ENCODE results near the gene GNPAT.
"Not testable (repeated sequence)": the region's sequence is repeated elsewhere in the genome, so short reads cannot be mapped to it uniquely, and the experiment has no call there.

Gene GNPAT

DNA sequence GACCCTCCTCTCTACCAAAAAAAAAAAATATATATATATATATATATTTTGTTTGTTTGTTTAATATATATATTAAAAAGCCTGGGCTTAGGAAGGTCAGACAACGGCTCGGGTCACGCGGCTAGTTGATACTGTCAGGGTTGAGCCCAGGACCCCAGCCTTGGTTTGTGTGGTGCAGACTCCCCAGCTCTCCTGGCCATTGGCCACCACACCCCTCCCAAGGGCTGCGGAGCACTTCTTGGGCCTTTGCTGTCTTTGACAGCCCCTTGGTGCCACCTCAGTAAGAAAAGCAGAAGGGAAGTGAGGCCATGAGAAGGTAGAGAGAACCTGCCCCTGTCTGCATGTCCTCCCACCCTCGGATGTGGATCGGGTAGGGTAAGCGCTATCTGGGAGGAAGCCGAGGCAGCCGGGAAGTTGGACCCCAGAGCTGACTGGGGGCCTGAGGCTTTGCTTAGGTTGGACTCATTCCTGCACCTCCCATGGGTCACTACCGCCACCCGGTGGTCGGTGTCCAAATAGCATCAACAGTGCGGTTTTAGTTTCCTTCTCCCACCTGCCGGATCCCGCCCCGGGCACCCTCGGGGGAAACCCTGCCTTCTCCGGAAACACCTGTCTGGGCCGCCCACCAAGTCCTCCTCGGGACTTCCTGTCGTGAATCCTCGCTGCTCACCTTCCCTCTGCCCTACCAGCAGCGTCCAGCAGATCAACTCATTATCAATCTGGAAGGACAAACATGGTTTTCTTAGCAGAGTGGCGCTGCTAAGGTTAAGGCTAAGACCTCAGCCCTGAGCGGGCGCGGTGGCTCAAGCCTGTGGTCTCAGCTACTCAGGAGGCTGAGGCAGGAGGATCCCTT lies 29.8 kb upstream of the GNPAT start:
- H3K27ac ChIP-seq, result peak overlapping the region in 2 of 21 experiments; percentile 33 to 40
- peak overlapping the region; percentile 11 to 40 (median 25) for H3K4me3 ChIP-seq

DNA sequence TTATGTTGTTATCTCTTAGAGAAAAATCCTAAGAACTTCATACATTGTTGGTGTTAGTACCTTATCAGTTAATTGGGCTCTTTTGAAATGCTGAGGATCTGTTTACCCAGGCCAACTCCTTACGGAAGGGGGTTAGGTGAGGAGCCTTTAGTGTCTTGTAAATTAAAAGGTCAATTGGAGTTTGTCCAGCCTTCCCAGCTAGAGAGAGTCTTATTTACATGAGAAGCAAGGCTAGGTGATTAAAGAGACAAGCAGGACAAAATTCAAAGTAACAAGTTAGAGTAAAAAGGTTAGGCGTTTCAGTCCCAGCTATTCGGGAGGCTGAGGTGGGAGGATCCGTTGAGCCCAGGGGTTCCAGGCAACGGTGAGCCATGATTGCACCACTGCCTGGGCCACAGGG lies 28.7 kb upstream of the GNPAT start:
- H3K4me3 ChIP-seq, H3K27ac ChIP-seq: not testable (repeated sequence)

DNA sequence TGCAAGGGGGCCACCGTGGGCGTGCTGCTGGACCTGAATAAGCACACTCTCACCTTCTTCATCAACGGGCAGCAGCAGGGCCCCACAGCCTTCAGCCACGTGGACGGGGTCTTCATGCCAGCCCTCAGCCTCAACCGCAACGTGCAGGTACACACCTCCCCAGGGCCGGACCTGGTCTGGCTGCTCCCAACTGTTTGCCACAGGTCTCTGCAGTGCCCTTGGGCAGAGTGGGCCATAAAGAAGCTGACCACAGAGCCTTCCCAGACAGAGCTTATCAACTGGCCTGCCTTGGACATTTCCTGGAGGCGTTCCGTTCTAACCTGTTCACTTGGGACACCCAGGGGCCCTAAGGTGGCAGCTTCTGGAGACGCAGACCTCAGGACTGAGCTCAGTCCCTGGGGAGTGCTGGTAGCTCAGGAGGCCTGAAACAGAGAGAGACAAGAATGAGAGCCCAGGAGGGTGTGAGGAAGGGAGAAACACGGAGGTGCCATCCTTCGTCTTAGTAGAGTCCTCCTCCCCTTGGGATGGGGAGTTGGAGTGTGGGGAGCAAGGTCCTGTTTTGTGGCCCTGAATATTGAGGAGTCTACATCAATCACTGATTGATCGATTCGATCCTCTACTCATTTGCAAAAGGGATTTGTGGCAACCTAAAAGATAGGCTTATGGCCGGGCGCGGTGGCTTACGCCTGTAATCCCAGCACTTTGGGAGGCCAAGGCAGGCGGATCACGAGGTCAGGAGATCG lies 27.0 kb upstream of the GNPAT start:
- no peak overlapping the region for H3K4me3 ChIP-seq
- no peak overlapping the region for H3K27ac ChIP-seq

DNA sequence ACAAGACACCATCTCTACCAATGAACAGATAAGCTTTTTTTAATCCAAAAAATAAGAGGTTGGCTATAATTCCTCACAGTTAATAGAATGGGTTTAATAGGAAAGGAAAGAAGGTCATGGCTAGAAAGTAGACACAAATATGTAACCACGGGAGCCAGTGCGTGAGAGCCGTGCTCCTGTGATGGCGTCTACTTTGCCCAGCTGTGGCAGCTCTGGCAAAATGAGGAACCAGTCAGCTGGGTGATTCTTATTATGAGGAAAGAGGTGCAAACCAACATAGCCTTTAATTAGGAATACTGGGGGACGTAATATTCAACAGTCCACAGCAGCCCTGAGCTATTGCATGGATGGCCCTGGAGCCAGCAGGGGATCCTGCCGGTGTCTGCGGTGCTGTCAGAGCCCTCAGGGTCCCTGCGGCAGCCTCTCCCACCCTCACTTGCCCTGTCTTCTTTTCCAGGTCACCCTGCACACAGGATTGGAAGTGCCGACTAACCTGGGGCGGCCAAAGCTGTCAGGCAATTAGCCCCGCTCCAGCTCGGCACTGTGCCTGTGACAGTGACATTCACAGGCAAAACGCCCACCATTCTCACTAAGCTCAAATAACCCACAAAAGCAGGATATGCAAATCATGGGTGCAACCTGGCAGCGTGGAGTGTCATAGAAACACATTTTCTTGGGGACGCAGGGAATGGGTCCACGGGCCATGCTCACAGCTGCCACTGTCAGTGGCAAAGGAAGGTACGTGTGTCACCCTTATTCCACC lies 25.9 kb upstream of the GNPAT start:
- Histone ChIP-seq H3K4me3 (no peak overlapping the region), H3K27ac (no peak overlapping the region)

DNA sequence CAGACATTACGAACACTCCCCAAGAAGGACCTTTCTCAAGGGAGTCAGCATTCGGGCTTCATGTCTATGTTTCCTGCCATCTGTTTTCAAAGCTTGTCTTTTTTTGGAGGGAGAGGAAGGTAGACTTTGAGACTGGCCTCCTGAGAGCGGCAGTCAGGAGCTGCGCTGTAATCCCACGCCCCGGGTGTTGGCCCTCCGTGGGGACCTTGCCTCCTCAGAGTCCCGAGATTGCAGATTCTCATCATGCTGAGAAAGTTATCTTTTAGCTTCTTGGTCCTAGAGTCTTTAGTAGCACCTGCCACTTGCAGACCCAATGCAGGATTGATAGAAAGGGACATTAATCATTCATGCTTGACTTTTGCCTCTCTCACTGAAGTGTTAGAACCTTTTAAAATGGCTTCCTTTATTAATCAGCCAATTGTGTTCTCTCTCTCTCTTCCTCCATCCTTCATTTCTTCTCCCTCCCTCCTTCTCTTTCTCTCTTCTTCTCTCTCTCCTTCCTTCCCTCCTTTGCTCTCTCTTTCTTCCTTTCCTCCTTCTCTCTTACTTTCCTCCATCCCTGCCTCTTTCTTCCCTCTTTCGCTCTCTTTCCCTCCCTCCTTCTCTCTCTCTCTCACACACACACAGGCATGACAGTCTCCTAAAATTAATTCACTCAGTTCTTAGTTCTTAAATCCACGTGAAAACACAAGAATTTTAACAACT lies 25.2 kb upstream of the GNPAT start:
- H3K27ac ChIP-seq, result no peak overlapping the region
- no peak overlapping the region for H3K4me3 ChIP-seq

DNA sequence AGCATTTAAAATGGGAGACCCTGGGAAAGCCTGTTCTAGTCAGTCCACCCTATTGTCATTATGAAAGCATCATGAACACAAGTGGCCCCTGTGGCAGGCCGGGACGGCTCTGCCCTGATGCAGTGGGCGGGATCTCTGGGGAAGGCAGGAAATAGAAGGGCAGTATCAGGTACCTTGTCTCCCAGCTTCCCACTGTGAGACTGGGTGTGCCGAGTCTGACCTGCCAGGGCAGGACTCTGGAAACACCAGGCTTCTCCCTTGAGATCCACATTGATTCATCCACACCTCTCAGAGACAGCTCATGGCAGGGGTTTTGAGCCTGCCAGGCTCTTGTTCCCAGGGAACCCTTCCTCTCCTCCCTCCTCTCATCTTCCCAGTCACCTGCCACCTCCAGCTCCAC lies 24.5 kb upstream of the GNPAT start:
- Histone ChIP-seq H3K4me3 (no peak overlapping the region), H3K27ac (peak overlapping the region in 1 of 21 experiments; percentile 14)

DNA sequence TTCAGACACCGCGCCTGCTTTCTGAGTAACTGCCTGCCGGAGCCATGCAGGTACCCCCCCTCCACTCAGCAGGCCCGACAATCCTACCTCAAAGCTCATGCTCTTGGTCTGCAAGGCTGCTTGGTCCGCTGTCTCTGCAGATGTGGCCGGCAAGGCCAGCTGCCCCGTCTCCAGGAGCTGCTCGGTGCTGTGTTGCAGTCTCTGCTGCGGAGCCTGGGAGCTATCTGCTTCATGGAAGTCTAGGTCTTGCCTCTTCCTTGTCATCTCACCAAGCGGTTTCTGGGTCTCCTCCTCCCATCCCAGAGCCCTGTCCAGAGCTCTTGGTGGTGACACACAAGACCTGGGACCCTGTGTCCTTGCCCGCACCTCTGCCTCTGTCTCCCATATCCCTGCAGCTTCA lies 24.0 kb upstream of the GNPAT start:
- Histone ChIP-seq H3K27ac (no peak overlapping the region), H3K4me3 (no peak overlapping the region)

DNA sequence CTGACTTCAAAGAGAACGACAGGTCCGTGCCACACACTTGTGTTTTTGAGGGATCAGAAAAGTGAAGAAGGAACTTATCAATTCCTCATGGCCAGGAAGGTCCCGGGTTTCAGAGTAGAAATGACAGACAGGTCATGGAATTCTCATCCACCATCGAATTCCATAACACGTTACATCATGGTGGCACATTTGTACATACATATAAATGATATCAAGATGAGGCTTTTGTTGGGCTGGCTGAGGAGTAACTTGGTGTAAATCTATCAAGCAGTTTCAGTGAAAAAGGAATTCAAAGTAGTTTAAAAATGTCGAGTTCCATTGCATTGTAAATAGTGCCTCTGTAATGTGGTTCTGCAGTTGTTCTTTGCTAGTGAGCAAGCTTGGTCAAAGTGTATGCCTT lies 22.9 kb upstream of the GNPAT start:
- no peak overlapping the region for H3K4me3 ChIP-seq
- H3K27ac ChIP-seq, result no peak overlapping the region

DNA sequence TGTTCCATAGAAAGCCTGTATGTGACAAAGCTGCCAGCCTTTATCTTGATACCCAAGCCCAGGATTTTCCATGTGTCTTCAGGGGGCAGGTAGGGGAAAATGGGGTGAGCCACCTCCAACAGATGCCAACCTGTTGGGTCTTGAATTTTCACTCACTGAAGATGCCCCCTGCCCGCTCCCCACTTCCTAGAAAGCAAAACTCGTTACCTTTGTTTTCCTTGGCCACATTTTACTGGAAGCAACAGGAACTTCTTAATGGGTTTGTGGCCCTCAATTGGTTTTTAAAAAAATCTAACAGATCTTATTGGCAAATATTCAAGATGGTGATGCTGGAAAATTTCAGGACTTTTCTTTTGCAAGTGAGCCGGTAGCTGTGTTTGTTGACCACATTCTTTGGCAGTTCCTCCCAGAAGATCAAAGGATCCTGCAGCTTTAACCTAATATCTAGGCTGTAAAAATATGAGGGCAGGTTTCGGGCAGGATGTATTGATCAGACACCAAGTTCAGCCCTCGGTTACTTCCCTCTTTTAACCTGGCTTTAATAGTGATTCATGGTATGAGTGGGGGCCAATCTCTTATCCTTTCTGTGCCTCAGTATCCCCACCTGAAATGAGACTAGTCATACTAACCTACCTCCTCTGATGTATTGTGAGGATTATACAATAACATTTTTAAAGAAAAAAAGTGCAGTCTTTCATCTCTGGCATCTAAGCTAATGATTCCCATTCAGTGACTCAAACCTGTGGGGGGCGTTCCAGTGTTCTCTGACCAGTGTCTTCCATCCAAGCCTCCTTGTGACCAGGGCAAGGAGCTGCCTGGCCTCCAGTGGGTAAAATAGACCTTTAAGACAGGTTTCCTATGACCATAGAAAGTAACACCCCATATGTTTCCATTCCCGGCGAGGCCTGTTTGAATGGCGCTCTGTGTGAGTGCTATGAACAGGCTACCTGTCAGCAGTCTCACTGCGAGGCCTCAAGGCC lies 21.3 kb upstream of the GNPAT start:
- no peak overlapping the region for H3K27ac ChIP-seq
- H3K4me3 ChIP-seq, result no peak overlapping the region

DNA sequence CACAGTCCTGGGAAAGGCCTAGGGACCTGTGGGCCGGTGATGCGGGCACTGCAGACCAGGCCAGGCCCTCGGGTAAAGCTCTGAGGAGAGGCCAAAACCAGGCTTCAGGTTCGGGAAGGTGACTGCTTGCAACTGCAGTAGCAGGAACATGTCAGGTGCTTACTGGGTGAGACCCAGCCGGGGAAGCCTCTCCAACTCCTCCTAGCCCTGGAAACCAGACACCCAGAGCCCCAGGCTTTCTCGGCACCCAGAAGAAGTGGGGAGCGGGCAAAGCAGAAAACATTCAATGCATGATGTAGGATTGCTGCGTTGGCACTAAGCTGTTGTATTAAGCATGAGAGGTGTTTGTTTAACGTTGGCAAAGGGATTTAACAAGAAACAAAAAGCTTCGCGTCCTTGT lies 20.2 kb upstream of the GNPAT start:
- H3K4me3 ChIP-seq, result no peak overlapping the region
- no peak overlapping the region for H3K27ac ChIP-seq

DNA sequence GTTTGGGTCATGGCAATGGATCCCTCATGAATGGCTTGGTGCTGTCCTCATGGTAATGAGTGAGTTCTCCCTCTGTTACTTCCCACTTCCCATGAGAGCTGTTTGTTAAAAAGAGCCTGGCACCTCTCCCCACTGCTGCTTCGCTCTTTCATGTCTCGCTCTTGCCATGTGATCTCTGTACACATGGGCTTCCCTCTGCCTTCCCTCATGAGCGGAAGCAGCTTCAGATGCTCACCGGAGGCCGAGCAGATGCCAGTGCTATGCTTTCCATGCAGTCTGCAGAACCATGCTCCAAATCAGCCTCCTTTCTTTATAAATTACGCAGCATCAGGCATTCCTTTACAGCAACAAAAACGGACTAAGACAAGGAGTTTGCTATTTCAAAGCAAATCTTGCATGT lies 14.9 kb upstream of the GNPAT start:
- H3K27ac ChIP-seq, result no peak overlapping the region
- H3K4me3 ChIP-seq, result no peak overlapping the region

DNA sequence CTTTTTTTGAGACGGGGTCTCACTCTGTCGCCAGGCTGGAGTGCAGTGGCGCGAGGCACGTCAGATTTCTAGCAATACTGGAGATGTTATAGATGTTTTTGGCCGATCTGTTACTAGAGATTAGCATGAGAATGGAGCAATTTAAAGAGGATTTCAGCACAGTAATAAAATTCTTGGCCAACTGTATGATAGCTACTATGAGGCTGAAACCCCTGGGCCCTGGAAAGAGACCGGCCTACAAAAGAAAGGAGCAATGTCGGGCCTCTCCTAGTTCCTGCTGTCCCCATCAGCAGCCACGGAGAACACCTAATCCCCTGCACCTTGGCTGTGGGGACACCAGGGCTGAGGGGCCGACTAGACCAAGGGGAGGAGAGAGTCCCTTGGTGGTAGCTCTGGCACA lies 9.5 kb upstream of the GNPAT start:
- H3K27ac ChIP-seq, result no peak overlapping the region
- H3K4me3 ChIP-seq, result no peak overlapping the region

DNA sequence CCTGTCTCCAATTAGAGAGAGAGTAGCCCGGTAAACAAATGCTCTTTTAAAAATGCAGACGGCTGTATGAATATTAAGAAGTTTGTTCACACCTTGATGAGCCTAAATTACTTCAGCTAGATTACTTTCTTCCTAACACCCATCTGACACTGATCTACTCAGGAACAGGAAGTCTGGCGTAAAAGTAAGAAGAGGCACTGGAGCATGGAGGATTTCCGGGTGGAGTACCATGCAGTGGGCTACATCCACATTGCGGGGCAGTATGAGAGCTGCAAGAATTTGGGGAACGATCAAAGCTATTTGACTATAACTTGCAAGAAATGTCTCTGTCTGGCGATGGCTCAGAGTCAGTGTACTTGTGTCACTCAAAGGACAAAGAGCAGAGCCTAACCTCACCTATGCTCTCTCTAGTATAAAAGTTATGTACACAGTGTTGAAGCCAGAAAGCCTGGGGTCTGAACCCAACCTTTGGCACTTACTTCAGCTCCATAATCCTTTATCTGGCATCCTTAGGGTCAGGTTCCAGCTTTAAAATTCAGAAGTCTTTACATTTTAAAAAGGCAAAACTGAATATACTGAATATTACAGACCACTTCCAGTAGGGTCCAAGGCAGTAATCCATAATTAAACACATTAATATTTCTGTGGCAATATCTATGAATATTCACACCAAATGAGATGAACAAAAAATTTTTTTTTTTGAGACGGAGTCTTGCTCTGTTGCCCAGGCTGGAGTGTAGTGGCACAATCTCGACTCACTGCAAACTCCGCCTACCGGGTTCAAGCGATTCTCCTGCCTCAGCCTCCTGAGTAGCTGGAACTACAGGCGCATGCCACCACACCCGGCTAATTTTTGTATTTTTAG lies 7.9 kb upstream of the GNPAT start:
- Histone ChIP-seq H3K4me3 (no peak overlapping the region), H3K27ac (no peak overlapping the region)

DNA sequence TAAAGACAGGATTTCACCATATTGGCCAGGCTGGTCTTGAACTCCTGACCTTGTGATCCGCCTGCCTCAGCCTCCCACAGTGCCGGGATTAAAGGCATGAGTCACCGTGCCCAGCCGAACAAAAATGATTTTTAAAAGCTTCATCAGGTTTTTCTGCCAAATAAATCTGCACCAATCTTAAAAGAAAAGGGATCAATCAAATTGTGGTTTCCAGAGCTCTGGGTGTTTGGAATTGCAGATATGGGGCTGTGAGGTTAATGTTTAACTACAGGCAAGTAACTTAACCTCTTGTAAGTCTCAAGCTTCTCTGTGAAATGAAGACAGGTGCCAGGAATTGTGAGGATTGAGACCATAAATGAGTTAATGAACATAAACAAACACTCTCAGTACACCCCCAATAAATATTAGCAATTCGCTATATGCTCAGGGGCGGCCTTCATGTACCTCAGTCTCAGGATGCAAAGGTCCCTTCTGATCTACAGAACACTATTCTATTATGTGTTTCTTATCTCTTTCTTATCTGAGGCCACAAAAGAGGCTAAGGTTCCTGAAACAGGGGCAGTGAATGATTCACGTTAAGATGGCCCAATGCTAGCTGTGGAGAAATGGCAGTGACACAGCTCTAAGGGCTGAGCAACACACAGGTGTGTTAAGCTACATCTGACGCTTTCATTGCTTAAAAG lies 7.1 kb upstream of the GNPAT start:
- no peak overlapping the region for H3K27ac ChIP-seq
- H3K4me3 ChIP-seq, result no peak overlapping the region

DNA sequence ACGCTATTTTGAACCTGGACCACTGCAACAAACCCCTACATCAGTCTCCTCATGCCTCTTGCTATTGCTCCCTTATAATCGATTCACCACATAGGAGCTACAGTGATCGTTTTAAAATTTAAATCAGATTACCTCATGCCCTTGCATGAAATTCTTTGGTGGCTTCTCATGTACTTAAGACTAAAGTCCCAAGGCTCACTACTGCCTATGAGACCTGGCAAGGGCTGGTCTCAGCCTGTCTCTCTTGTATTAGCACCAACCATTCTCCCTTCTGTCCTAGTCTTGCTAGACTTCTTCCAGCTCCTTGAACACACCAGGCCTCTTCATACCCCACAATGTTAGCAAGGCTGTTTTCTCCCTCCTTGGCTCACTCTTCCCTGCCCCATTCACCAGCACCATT lies 6.5 kb upstream of the GNPAT start:
- no peak overlapping the region for H3K27ac ChIP-seq
- H3K4me3 ChIP-seq, result no peak overlapping the region

DNA sequence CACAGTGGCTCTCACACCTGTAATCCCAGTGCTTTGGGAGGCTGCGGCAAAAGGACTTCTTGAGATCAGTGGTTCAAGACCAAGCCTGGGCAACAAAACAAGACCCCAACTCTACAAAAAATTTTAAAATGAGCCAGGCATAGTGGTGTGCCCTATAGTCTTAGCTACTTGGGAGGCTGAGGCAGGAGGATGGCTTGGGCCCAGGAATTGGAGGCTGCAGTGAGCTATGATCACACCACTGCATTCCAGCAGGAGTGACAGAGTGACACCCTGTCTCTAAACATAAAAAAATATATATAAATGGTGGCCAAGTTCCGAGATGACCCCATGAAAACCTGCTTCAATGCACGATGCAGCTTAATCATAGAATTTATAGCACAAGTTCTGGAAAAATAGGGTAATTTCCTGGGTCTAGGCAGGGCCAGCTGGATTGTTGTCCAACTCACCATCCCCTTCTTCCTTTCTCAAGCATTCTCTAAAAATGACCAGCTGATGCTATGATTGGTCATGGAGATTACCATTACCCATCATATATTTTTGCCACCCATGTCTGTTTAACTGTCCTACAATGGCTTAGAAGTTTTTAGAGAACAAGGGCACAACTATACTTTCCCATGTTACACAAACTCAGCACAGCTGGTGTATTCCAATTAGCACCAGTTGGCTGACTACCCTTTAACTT lies 5.3 kb upstream of the GNPAT start:
- Histone ChIP-seq H3K4me3 (no peak overlapping the region), H3K27ac (no peak overlapping the region)

DNA sequence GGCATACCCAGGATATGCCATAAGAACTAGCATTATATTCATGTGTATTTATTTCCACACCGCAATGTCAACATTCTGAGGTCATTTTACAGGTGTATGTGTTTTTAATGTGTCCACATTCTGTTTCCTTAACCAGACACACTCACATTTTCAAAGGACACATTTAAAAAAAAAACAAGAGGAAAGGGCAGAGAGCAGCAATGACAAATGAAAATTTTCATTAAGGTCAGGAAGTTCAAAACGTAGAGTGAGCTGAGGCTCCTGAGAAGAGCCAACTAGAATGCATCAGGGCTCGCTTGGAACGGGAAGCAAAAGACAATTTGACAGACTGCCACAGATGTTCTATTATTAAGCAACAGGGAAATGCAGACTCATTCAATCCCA lies 4.8 kb upstream of the GNPAT start:
- no peak overlapping the region for H3K27ac ChIP-seq
- H3K4me3 ChIP-seq, result no peak overlapping the region

All from skin epidermis (tissue), 12 donors.